Activated CD4-positive, alpha-beta memory T cell treated with anti-CD3 and anti-CD28 coated beads, Interleukin-2, amount 10 ng/mL, durations not matched to agents 7 days and 5 days (primary cell): ENCODE data around the gene GRID2IP. TPM values are rescaled to one million over a fixed set of nuclear protein-coding genes. Genes with fewer than 3 reads are reported as not detected.

Source experiments
- total RNA-seq, 2 experiments: library from RNA; stranded (reverse); gene quantifications; one replicate each; pipeline ENCODE4 v1.2.3, GENCODE V29; 2021

The GRID2IP gene
- total RNA-seq, 2 experiments from 2014 or later = 0.15 to 0.28 TPM

Other genes starting within 250 kb of the GRID2IP start
- 10 to 100 TPM in 1 of 2 experiments, 1 to 10 TPM in 1; 9.0 to 10.6 TPM for gene FAM220A, start 202.5 kb downstream of the GRID2IP start, total RNA-seq
- 100 to 1,000 TPM; 153 to 155 TPM for gene RAC1, start 176.9 kb downstream of the GRID2IP start, total RNA-seq
- gene DAGLB, start 103.5 kb downstream of the GRID2IP start, total RNA-seq = 10 to 100 TPM; 15.7 to 16.5 TPM
- 10 to 100 TPM; 64.1 to 72.1 TPM for gene KDELR2, start 67.3 kb downstream of the GRID2IP start, total RNA-seq
- gene ZDHHC4, start 26.0 kb upstream of the GRID2IP start, total RNA-seq = 10 to 100 TPM; 34.2 to 35.5 TPM
- gene INTS15, start 38.6 kb upstream of the GRID2IP start, total RNA-seq = 10 to 100 TPM; 30.0 to 31.6 TPM
- under 1 TPM; 0.18 to 0.23 TPM for gene ZNF853, start 64.1 kb upstream of the GRID2IP start, total RNA-seq
- gene ZNF316, start 85.9 kb upstream of the GRID2IP start, total RNA-seq = 10 to 100 TPM; 23.4 to 26.1 TPM
- gene ZNF12, start 155.5 kb upstream of the GRID2IP start, total RNA-seq = 10 to 100 TPM; 21.0 to 23.9 TPM
- under 1 TPM in 1 of 2 experiments, not detected in 1; 0.43 TPM for gene RSPH10B2, start 202.6 kb upstream of the GRID2IP start, total RNA-seq